B cell (primary cell): ENCODE measurements around the gene CACNA2D1. TPM values are rescaled to one million over a fixed set of nuclear protein-coding genes. Genes with fewer than 3 reads are reported as not detected.

ENCODE experiments used
- ATAC-seq: fragments of 200-7000 bp; cut with Tn5 transposase; one replicate; pipeline ENCODE4 v1.10.0; 2021; ENCODE audit warnings: low read depth, mild to moderate bottlenecking, moderate number of reproducible peaks, moderate library complexity
- CTCF ChIA-PET: fragments of 350-600 bp; sonication (Branson Sonifier 250); formaldehyde crosslinking; loops from one replicate; lab custom pipeline; 2021; ENCODE audit warnings: antibody characterized with exemption, inconsistent platforms; lab: Charles Lee
- POLR2A ChIA-PET: fragments of 350-600 bp; sonication (Branson Sonifier 250); formaldehyde crosslinking; loops from one replicate; lab custom pipeline; 2021; ENCODE audit warnings: antibody characterized with exemption; lab: Charles Lee
- DNase-seq: peaks from one replicate; pipeline ENCODE4 v3.0.0; 2013
- H2AFZ ChIP-seq: 2 replicates; pipeline ENCODE4 v1.6.1; 2012; ENCODE audit warnings: mild to moderate bottlenecking, low read depth, low read length; ENCODE audit not compliant: insufficient read depth, poor library complexity, severe bottlenecking
- H3K27ac ChIP-seq, 2 donors: 1 replicate in 1 of 2; 2 replicates in 1 of 2; pipeline ENCODE4 v1.5.1; 2012 to 2013; ENCODE audit warnings: low read length in 2 of 2, mild to moderate bottlenecking in 2 of 2, moderate library complexity in 1 of 2
- H3K27me3 ChIP-seq, 4 experiments: fragments of 200-600 bp in 1 of 4; sonication (generic) in 1 of 4; replicated peaks in 1 of 4; 1 replicate in 2 of 4; 2 replicates in 2 of 4; pipeline versions ENCODE4 v1.6.1 to v1.7.0; 2013 to 2016; ENCODE audit warnings: low read length in 3 of 4, mild to moderate bottlenecking in 2 of 4, mixed read lengths in 1 of 4, moderate library complexity in 1 of 4; ENCODE audit not compliant: insufficient read depth in 4 of 4, control insufficient read depth in 3 of 4; ENCODE audit errors: control extremely low read depth in 1 of 4
- H3K36me3 ChIP-seq, 2 experiments: replicated peaks in 1 of 2; 1 replicate in 1 of 2; 2 replicates in 1 of 2; pipeline versions ENCODE4 v1.6.1 to v1.7.1; 2013; ENCODE audit warnings: low read length in 1 of 2; ENCODE audit not compliant: insufficient read depth in 2 of 2, control insufficient read depth in 1 of 2; ENCODE audit errors: control extremely low read depth in 1 of 2, extremely low read depth in 1 of 2
- H3K4me1 ChIP-seq, 2 donors: fragments of 200-600 bp in 1 of 2; sonication (generic) in 1 of 2; 1 replicate in 1 of 2; 2 replicates in 1 of 2; pipeline versions ENCODE4 v1.5.1 to v1.6.1; 2013 to 2017; ENCODE audit warnings: low read length in 2 of 2; ENCODE audit not compliant: control insufficient read depth in 2 of 2, insufficient read depth in 2 of 2
- H3K4me2 ChIP-seq: replicated peaks from 2 replicates; pipeline ENCODE3; 2012; ENCODE audit warnings: mild to moderate bottlenecking, low read depth, low read length; ENCODE audit not compliant: poor library complexity, severe bottlenecking
- H3K4me3 ChIP-seq, 5 experiments: fragments of 200-600 bp in 1 of 5; sonication (generic) in 1 of 5; 1 replicate in 3 of 5; 2 replicates in 2 of 5; pipeline versions ENCODE4 v1.5.1 to v1.7.0; 2011 to 2016; ENCODE audit warnings: low read length in 4 of 5, mild to moderate bottlenecking in 4 of 5, low read depth in 2 of 5, control low read depth in 1 of 5, moderate library complexity in 1 of 5; ENCODE audit not compliant: insufficient read depth in 1 of 5; ENCODE audit errors: control extremely low read depth in 1 of 5, extremely low read depth in 1 of 5
- H3K79me2 ChIP-seq: fragments of 200-600 bp; sonication (generic); one replicate; pipeline ENCODE4 v1.6.0; 2016; ENCODE audit warnings: low read length; ENCODE audit not compliant: control insufficient read depth, insufficient read depth
- H3K9ac ChIP-seq: fragments of 200-600 bp; sonication (generic); 2 replicates; pipeline ENCODE4 v1.6.1; 2017; ENCODE audit warnings: mild to moderate bottlenecking, low read length, moderate library complexity
- H3K9me3 ChIP-seq, 3 donors: one replicate each; pipeline versions ENCODE4 v1.6.1 to v1.7.1; 2013; ENCODE audit warnings: low read length in 2 of 3; ENCODE audit not compliant: control insufficient read depth in 2 of 3, insufficient read depth in 1 of 3; ENCODE audit errors: control extremely low read depth in 1 of 3
- H4K20me1 ChIP-seq: 2 replicates; pipeline ENCODE4 v1.6.0; 2012; ENCODE audit warnings: mild to moderate bottlenecking, low read length; ENCODE audit not compliant: insufficient read depth, control insufficient read depth, poor library complexity, severe bottlenecking
- H3K27ac Mint-ChIP-seq: one replicate; pipeline ENCODE4 v1.8.0; 2021; ENCODE audit warnings: mixed read lengths
- H3K27me3 Mint-ChIP-seq: one replicate; pipeline ENCODE4 v1.8.0; 2021; ENCODE audit warnings: mixed read lengths
- H3K4me1 Mint-ChIP-seq: one replicate; pipeline ENCODE4 v1.8.0; 2021; ENCODE audit warnings: mixed read lengths
- H3K4me3 Mint-ChIP-seq: one replicate; pipeline ENCODE4 v1.8.0; 2021; ENCODE audit warnings: mixed read lengths
- H3K9me3 Mint-ChIP-seq: one replicate; pipeline ENCODE4 v1.8.0; 2022; ENCODE audit warnings: mixed read lengths; ENCODE audit not compliant: insufficient read depth
- EZH2 ChIP-seq: IDR thresholded peaks from 2 replicates; pipeline ENCODE4 v1.6.1; 2012; ENCODE audit warnings: borderline replicate concordance, low read depth, mild to moderate bottlenecking, moderate library complexity, low read length; ENCODE audit not compliant: insufficient read depth, poor library complexity, severe bottlenecking
- WGBS: methylation state at CpG from one replicate; pipeline ENCODE4 v1.1.5; 2013; ENCODE audit warnings: missing lambda C conversion rate; ENCODE audit not compliant: insufficient coverage; 5-methylcytosine and 5-hydroxymethylcytosine counted together
- intact Hi-C: fragments of 100-400 bp; cut with micrococcal nuclease; formaldehyde crosslinking; loops from one replicate; pipeline ENCODE4 v1.10.0; 2022
- polyA plus RNA-seq: library from polyadenylated mRNA; depleted of rRNA; stranded (reverse); fragments of >200 nt; gene quantifications from 2 replicates; pipeline ENCODE4 v1.2.3, GENCODE V29; 2012
- total RNA-seq, 2 donors: library from RNA; stranded (reverse); fragments of 120-200 nt in 1 of 2; gene quantifications; 1 replicate in 1 of 2; 2 replicates in 1 of 2; pipeline versions ENCODE4 v1.2.3 to v1.2.4, GENCODE V29; 2013 to 2022
- TF ChIP-seq, protein P1 (sequence below): fragments of 200-600 bp; IDR thresholded peaks from one replicate; pipeline ENCODE4 v1.8.0; 2022; ENCODE audit warnings: antibody characterized with exemption, mild to moderate bottlenecking

CACNA2D1 gene
- total and polyA plus RNA-seq, 2 donors (not counting 1 experiment from before 2014, with no cell fraction given): not detected

DNA sequence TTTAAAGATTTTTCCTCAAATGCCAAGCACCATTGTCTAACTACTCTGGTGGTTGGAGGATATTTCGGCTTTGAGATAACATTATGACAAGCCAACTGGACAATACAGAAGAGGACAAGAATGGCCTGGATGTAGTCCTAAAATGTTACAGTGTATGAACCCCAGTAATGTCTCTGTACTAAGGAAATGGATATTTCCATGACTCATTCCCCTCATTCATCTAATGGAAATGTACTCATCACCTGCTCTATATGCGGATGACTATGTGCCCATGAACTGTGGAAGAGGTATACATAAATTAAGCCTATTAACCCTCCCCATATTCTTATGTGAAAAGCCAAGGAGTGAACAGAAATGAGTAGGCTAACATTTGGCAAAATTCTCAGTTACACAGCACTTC is 207.9 kb downstream of the CACNA2D1 start:
- intact Hi-C loops: no loop called here
- no CpG with 5 or more reads among the region's 2 CpGs for WGBS

DNA sequence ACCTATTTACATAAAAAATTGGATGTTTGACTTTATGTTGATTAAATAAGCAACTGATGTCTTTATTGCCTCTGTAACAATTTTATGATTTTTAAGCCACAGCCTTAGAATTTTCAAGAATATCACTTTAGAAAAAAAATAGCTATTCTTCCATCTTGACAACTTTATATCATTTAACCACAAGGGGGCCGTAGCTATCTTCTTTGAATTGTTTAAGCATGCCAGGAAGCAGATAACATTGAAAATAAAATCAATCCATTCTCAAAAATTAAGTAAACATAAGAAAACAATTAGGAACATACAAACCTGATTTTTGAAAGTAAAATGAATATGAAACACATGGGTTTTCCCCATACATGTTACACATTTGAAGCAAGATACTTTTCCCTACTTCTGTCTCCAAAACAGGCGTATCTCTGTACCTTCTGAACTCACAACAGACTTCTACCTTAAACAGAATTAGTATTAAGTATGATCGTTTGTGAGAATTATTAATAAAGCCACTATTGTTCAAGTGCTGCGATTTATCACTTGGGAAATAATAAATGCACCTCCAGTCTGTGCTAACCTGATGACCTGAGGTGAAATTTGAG is 209.0 kb downstream of the CACNA2D1 start:
- no peaks in the 10 kb centered on the region for H3K4me1 ChIP-seq
- ChIA-PET CTCF (no interaction called here), POLR2A (no interaction called here)
- intact Hi-C loops: no loop called here
- ATAC-seq (no peak), DNase-seq (no peak)
- H2AFZ ChIP-seq: no peak overlapping the region
- H3K36me3 ChIP-seq: no peaks in the 10 kb centered on the region
- no peak overlapping the region for H3K4me3 ChIP-seq
- no peak overlapping the region for H3K27ac ChIP-seq
- no CpG with 5 or more reads among the region's 4 CpGs for WGBS
- H3K79me2 ChIP-seq: no peaks in the 10 kb centered on the region
- no peaks in the 10 kb centered on the region for H3K9me3 ChIP-seq
- no peak overlapping the region for H3K27ac Mint-ChIP-seq
- no peaks in the 10 kb centered on the region for H3K9me3 Mint-ChIP-seq
- TF ChIP-seq, protein P1, sequence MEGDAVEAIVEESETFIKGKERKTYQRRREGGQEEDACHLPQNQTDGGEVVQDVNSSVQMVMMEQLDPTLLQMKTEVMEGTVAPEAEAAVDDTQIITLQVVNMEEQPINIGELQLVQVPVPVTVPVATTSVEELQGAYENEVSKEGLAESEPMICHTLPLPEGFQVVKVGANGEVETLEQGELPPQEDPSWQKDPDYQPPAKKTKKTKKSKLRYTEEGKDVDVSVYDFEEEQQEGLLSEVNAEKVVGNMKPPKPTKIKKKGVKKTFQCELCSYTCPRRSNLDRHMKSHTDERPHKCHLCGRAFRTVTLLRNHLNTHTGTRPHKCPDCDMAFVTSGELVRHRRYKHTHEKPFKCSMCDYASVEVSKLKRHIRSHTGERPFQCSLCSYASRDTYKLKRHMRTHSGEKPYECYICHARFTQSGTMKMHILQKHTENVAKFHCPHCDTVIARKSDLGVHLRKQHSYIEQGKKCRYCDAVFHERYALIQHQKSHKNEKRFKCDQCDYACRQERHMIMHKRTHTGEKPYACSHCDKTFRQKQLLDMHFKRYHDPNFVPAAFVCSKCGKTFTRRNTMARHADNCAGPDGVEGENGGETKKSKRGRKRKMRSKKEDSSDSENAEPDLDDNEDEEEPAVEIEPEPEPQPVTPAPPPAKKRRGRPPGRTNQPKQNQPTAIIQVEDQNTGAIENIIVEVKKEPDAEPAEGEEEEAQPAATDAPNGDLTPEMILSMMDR: peak; percentile 21
- TF ChIP-seq EZH2: no peak
- H3K4me1 Mint-ChIP-seq: no peaks in the 10 kb centered on the region
- no peak overlapping the region for H3K4me2 ChIP-seq
- no peaks in the 10 kb centered on the region for H4K20me1 ChIP-seq
- H3K4me3 Mint-ChIP-seq: no peak overlapping the region
- no peaks in the 10 kb centered on the region for H3K27me3 ChIP-seq
- no peak overlapping the region for H3K9ac ChIP-seq
- H3K27me3 Mint-ChIP-seq: no peaks in the 10 kb centered on the region

More for the DNA sequence above, 207.9 kb downstream of the CACNA2D1 start:
- Histone ChIP-seq H3K79me2 (no peaks in the 10 kb centered on the region), H3K36me3 (no peaks in the 10 kb centered on the region), H2AFZ (no peak overlapping the region), H3K4me2 (no peak overlapping the region), H3K27me3 (no peaks in the 10 kb centered on the region), H3K4me1 (no peaks in the 10 kb centered on the region), H4K20me1 (no peaks in the 10 kb centered on the region), H3K9me3 (no peaks in the 10 kb centered on the region), H3K4me3 (no peak overlapping the region), H3K27ac (no peak overlapping the region), H3K9ac (no peak overlapping the region)
- TF ChIP-seq, protein P1: no peak
- no peak for TF ChIP-seq EZH2
- Mint-ChIP-seq H3K27ac (no peak overlapping the region), H3K27me3 (no peaks in the 10 kb centered on the region), H3K4me3 (no peak overlapping the region), H3K9me3 (no peaks in the 10 kb centered on the region), H3K4me1 (no peaks in the 10 kb centered on the region)
- no peak for ATAC-seq
- DNase-seq: no peak
- ChIA-PET POLR2A (no interaction called here), CTCF (no interaction called here)
